Measurements from ENCODE around the gene PMEPA1. TPM values are rescaled to one million over a fixed set of nuclear protein-coding genes. Genes with fewer than 3 reads are reported as not detected.

PMEPA1 gene
- total RNA-seq, 4 donors from 2014 or later: 10.2 to 33.6 (median 18.3) TPM

DNA sequence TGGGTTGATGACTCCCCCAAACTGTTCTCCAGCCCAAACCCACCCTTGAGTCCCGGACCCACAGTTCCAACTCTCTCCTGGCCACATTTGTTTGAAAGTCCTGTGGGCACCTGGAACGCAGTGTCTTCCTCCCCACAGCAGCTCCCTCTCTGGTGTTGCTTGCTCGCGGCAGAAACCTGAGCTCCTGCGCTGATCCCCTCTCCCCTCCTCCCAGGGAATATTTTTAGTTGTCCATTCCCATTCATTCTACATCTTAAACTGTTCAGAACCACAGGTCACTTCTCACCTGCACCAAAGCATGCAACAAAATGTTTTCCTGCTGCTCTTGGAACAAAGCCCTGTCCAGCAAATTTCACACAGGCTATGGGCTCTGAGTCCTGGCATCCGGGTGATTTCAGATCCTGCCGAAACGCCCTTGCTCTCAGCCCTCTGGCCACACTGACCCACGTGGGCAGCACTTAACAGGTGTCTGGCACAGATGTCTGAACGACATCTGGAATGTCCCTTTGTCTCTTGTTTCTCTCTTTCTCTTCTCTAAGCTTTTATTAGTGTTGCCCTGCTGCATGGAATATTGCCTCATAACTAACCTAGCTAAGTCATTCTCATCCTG is 27.0 kb upstream of the PMEPA1 start:
- no peak overlapping the region for H3K27ac ChIP-seq
- H3K9me3 ChIP-seq: no peaks in the 10 kb centered on the region
- no peaks in the 10 kb centered on the region for H3K36me3 ChIP-seq
- H3K4me3 ChIP-seq: no peak overlapping the region
- H3K4me1 ChIP-seq: no peaks in the 10 kb centered on the region
- 64 to 65% methylated on average over 10 of the region's 10 CpGs for WGBS, 2 donors
- no peak for TF ChIP-seq EP300 (IDR thresholded peaks at IDR 0.05)
- TF ChIP-seq, protein P1, sequence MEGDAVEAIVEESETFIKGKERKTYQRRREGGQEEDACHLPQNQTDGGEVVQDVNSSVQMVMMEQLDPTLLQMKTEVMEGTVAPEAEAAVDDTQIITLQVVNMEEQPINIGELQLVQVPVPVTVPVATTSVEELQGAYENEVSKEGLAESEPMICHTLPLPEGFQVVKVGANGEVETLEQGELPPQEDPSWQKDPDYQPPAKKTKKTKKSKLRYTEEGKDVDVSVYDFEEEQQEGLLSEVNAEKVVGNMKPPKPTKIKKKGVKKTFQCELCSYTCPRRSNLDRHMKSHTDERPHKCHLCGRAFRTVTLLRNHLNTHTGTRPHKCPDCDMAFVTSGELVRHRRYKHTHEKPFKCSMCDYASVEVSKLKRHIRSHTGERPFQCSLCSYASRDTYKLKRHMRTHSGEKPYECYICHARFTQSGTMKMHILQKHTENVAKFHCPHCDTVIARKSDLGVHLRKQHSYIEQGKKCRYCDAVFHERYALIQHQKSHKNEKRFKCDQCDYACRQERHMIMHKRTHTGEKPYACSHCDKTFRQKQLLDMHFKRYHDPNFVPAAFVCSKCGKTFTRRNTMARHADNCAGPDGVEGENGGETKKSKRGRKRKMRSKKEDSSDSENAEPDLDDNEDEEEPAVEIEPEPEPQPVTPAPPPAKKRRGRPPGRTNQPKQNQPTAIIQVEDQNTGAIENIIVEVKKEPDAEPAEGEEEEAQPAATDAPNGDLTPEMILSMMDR (IDR thresholded peaks at IDR 0.05): no peak
- no peak for TF ChIP-seq POLR2A (IDR thresholded peaks at IDR 0.05)
- DNase-seq (ENCODE audit: low spot score in 2 of 2): no peak
- no peaks in the 10 kb centered on the region for H3K27me3 ChIP-seq

DNA sequence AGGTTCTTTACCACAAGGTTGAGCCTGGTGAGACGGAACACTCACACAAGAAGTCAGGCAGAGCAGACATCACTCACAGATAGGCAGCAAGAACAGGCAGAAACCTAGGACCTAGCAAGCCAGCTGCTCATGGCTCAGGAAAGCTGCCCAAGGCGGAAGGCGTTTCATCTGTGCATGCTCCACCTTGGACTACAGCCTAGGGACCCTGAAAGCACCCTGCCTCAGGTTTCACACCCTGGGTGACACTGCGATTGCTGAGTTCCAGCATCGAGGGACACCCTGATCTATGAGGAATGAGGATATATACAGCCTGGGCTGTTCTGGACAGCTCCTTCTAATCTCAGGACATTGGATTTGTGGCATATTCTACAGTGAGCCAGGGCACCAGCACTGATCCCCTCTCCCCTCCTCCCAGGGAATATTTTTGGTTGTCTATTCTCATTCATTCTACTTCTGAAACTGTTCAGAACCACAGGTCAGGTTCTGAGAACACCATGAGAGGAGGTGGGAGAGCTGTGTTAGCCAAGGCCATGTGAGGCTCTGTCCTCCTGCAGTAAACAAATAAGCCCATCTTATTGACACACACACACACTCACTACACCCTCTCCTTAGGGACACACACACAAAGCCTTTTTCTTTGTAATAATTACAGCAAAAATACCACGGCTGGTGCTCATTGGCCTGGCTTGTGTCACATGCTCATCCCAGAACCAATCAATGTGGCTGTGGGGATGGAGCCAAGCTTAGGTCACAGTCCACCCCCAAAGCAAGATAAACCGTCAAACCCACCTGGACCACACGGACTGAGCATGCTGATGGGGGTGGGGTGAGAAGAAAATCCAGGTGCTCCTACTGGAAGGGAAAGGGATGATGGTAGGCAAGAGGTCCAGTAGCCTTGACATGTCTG is 26.3 kb upstream of the PMEPA1 start:
- no peaks in the 10 kb centered on the region for H3K27me3 ChIP-seq
- H3K9me3 ChIP-seq: no peaks in the 10 kb centered on the region
- no peaks in the 10 kb centered on the region for H3K36me3 ChIP-seq
- TF ChIP-seq EP300 (IDR thresholded peaks at IDR 0.05) (no peak), POLR2A (IDR thresholded peaks at IDR 0.05) (no peak)
- TF ChIP-seq, protein P1 (IDR thresholded peaks at IDR 0.05): no peak
- no peak overlapping the region for H3K27ac ChIP-seq
- 78 to 84% methylated on average over 8 of the region's 8 CpGs for WGBS, 2 donors
- no peaks in the 10 kb centered on the region for H3K4me1 ChIP-seq
- H3K4me3 ChIP-seq: no peak overlapping the region
- DNase-seq (ENCODE audit: low spot score in 2 of 2): no peak

DNA sequence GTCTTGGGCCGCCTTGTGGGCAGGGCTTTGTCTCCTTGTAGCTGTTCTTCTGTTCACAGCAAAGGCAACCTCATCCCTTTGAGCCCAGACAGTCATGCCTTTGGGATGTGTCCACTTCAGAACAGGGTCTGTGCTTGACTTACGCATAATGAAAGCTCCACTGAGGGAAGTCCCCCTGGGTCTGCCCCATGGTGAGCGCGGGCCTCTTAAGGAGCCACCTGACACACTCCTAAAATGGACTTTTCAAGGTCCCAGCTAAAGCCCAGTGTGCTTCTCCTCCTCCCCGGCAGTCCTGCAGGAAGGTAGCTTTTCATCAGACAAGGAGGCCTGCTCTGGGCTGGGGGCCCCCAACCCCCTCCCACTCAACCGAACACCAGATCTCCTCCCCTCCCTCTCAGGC is 24.9 kb upstream of the PMEPA1 start:
- Histone ChIP-seq H3K27me3 (no peaks in the 10 kb centered on the region), H3K36me3 (no peaks in the 10 kb centered on the region), H3K4me3 (no peak overlapping the region), H3K9me3 (no peaks in the 10 kb centered on the region), H3K27ac (no peak overlapping the region), H3K4me1 (no peaks in the 10 kb centered on the region)
- DNase-seq (ENCODE audit: low spot score in 2 of 2): no peak
- WGBS, 2 donors: 95% methylated on average over 6 of the region's 6 CpGs
- no peak for TF ChIP-seq EP300 (IDR thresholded peaks at IDR 0.05)
- TF ChIP-seq, protein P1 (IDR thresholded peaks at IDR 0.05): no peak
- no peak for TF ChIP-seq POLR2A (IDR thresholded peaks at IDR 0.05)

DNA sequence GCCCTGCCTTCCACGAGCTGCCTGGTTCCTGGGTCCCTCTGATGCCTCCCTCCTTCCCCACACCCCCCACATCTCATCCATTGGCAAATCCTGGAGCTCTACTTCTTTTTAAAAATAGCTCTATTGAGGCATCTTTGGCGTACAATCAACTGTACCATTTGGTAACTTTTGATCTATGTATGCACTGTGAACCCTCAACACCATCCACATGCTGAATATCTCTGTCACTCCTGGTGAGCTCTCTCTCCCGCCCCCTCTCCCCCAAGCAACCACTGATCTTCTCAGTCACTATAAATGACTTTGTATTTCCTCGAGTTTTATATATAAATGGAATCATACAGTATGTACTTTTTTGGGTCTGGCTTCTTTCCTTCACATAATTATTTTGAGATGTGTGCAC is 22.4 kb upstream of the PMEPA1 start:
- Histone ChIP-seq H3K4me3 (no peak overlapping the region), H3K9me3 (no peaks in the 10 kb centered on the region), H3K36me3 (no peaks in the 10 kb centered on the region), H3K27me3 (no peaks in the 10 kb centered on the region), H3K27ac (no peak overlapping the region), H3K4me1 (no peaks in the 10 kb centered on the region)
- no peak for TF ChIP-seq POLR2A (IDR thresholded peaks at IDR 0.05)
- TF ChIP-seq EP300 (IDR thresholded peaks at IDR 0.05): no peak
- TF ChIP-seq, protein P1 (IDR thresholded peaks at IDR 0.05): no peak
- no peak for DNase-seq (ENCODE audit: low spot score in 2 of 2)
- 55 to 59% methylated on average over 4 of the region's 4 CpGs for WGBS, 2 donors

DNA sequence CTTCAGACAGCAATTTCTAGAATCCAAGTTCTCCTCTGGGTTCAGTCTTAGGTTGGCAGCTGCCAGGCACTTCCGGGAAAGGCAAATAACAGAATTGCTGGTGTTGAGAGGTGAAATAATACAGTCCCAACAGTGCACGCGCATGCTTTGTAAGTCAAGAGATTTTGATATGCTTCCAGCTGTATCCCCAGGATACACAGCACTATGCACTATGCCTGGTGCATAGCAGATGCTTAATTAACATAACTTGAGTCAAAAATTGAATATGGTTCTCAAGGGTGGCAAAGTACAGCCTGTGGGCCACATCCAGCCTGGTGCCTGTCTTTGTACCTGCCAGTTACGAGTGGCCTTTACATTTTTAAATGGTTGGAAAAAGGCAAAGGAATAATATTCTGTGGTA is 18.9 kb upstream of the PMEPA1 start:
- Histone ChIP-seq H3K36me3 (no peaks in the 10 kb centered on the region), H3K9me3 (no peaks in the 10 kb centered on the region), H3K27me3 (no peaks in the 10 kb centered on the region), H3K4me1 (no peaks in the 10 kb centered on the region), H3K27ac (no peak overlapping the region), H3K4me3 (no peak overlapping the region)
- no peak for DNase-seq (ENCODE audit: low spot score in 2 of 2)
- no peak for TF ChIP-seq EP300 (IDR thresholded peaks at IDR 0.05)
- TF ChIP-seq POLR2A (IDR thresholded peaks at IDR 0.05): no peak
- TF ChIP-seq, protein P1 (IDR thresholded peaks at IDR 0.05): no peak
- WGBS, 2 donors: 81 to 89% methylated on average over 4 of the region's 4 CpGs
